Psoas muscle (tissue), 8 donors: ENCODE data around the gene LCTL. TPM values are rescaled to one million over a fixed set of nuclear protein-coding genes. Genes with fewer than 3 reads are reported as not detected.

ENCODE experiments used
- ATAC-seq, 4 donors: fragments of 200-7000 bp; cut with Tn5 transposase; one replicate each; pipeline ENCODE4 v1.9.1; 2020; ENCODE audit warnings: moderate library complexity in 3 of 4, mild to moderate bottlenecking in 2 of 4
- DNase-seq, 2 donors: peaks; one replicate each; pipeline ENCODE4 v3.0.0-alpha.2; 2020
- H3K27ac ChIP-seq: fragments of 200-600 bp; one replicate; pipeline ENCODE4 v1.8.0; 2022
- H3K27me3 ChIP-seq, 3 donors: fragments of 200-600 bp in 1 of 3; one replicate each; pipeline versions ENCODE4 v1.6.1 to v1.8.0; 2013 to 2022; ENCODE audit warnings: low read length in 2 of 3, mild to moderate bottlenecking in 2 of 3, moderate library complexity in 1 of 3; ENCODE audit not compliant: insufficient read depth in 3 of 3
- H3K36me3 ChIP-seq, 2 donors: fragments of 200-600 bp in 1 of 2; one replicate each; pipeline versions ENCODE4 v1.6.1 to v1.8.0; 2013 to 2022; ENCODE audit warnings: low read depth in 1 of 2, mild to moderate bottlenecking in 1 of 2, moderate library complexity in 1 of 2; ENCODE audit not compliant: insufficient read depth in 1 of 2
- H3K4me1 ChIP-seq: fragments of 200-600 bp; one replicate; pipeline ENCODE4 v1.8.0; 2022
- H3K4me3 ChIP-seq: fragments of 200-600 bp; one replicate; pipeline ENCODE4 v1.8.0; 2022; ENCODE audit warnings: mild to moderate bottlenecking
- H3K9me3 ChIP-seq: fragments of 200-600 bp; one replicate; pipeline ENCODE4 v1.8.0; 2022
- WGBS, 3 donors: extraction: QIAGEN DNeasy Blood & Tissue Kit; methylation state at CpG; one replicate each; pipeline versions ENCODE4 v1.1.6 to v1.1.7; 2013; 5-methylcytosine and 5-hydroxymethylcytosine counted together
- intact Hi-C, 2 donors: fragments of 100-400 bp; cut with DNase I; formaldehyde crosslinking; loops; one replicate each; pipeline versions ENCODE4 v1.11.0 to v1.14.2; 2022
- polyA plus RNA-seq, 3 donors: library from polyadenylated mRNA; stranded (reverse); fragments of 200-250 nt; gene quantifications; one replicate each; pipeline ENCODE4 v1.2.3, GENCODE V29; 2013
- total RNA-seq, 4 donors: library from RNA; stranded (reverse); fragmentation: NEBNext Ultra II Directional in 2 of 4; extraction: Animal tissue kit (Norgen Biotek cat#: 25700) in 2 of 4; gene quantifications; one replicate each; pipeline versions ENCODE4 v1.2.1 to v1.2.4, GENCODE V29; 2021 to 2023
- TF ChIP-seq, protein P1 (sequence below): fragments of 200-600 bp; IDR thresholded peaks from one replicate; pipeline ENCODE4 v1.8.0; 2022; ENCODE audit warnings: antibody characterized with exemption
- donor health status: healthy with polysubstance abuse.
- donor health status: DM: no; HTN: no; CAD: no; lungs with moderate emphysema.
- donor health status: Bipolar disorder and iron deficiency.
- donor health status: healthy.
- donor health status: DM: yes; HTN: yes; CAD: no.
- donor health status: DM: no; HTN: no; CAD: no.
- donor health status: DM: no; HTN: no; CAD: no.
- donor health status: DM: yes; HTN: yes; CAD: no.

The LCTL gene
- total and polyA plus RNA-seq, 7 donors = not detected

DNA sequence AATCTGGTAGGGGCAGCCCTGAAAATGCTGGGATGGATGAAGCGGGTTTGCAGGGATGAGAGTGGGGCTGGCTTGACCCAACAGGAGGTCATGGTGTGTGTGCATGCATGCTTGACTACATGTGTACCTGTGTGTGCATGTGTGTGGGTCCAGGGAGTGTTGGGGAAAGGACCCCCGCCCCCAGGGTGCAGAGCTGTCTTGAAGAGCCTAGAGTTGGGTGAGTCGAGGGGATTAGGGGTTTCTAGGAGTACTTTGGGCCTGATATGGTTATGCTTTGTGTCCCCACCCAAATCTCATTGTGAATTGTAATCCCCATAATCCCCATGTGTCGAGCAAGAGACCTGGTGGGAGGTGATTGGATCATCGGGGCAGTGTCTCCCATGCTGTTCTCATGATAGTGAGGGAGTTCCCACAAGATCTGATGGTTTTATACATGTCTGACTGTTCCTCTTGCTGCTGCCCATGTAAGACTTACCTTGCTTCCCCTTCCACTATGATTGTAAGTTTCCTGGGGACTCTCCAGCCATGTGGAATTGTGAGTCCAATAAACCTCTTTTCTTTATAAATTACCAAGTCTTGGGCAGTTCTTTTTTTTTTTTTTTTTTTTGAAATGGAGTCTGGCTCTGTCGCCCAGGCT, 5.2 kb upstream of the LCTL start:
- intact Hi-C loops = no loop called here
- DNase-seq (no peak), ATAC-seq (no peak)
- no peak overlapping the region for H3K4me3 ChIP-seq
- H3K36me3 ChIP-seq = no peaks in the 10 kb centered on the region
- H3K4me1 ChIP-seq = no peaks in the 10 kb centered on the region
- no peaks in the 10 kb centered on the region for H3K9me3 ChIP-seq
- H3K27ac ChIP-seq = no peak overlapping the region
- H3K27me3 ChIP-seq = no peaks in the 10 kb centered on the region
- WGBS, 3 donors = 78 to 89% (median 79%) methylated on average over 6 of the region's 6 CpGs
- TF ChIP-seq, protein P1, sequence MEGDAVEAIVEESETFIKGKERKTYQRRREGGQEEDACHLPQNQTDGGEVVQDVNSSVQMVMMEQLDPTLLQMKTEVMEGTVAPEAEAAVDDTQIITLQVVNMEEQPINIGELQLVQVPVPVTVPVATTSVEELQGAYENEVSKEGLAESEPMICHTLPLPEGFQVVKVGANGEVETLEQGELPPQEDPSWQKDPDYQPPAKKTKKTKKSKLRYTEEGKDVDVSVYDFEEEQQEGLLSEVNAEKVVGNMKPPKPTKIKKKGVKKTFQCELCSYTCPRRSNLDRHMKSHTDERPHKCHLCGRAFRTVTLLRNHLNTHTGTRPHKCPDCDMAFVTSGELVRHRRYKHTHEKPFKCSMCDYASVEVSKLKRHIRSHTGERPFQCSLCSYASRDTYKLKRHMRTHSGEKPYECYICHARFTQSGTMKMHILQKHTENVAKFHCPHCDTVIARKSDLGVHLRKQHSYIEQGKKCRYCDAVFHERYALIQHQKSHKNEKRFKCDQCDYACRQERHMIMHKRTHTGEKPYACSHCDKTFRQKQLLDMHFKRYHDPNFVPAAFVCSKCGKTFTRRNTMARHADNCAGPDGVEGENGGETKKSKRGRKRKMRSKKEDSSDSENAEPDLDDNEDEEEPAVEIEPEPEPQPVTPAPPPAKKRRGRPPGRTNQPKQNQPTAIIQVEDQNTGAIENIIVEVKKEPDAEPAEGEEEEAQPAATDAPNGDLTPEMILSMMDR = no peak

DNA sequence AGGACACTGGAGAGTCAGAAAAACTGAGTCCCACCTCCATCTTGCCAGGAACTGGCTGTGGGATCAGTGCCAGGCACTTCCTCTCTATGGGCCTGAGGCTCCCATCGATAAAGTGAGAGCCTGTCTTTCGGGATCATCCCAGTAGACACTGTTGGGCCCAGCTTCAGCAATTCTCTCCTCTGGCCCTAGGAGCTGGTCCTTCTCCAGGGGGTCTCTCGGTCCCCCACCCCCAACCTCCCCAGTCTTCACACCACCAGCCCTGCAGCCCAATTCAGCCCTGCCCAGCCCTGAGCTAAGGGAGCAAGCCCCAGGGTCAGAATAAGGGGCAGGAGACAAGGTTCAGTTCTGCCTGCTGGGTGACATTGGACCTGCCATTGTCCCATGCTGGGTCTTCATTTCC, 4.5 kb upstream of the LCTL start:
- no peaks in the 10 kb centered on the region for H3K4me1 ChIP-seq
- no peaks in the 10 kb centered on the region for H3K9me3 ChIP-seq
- no peak overlapping the region for H3K27ac ChIP-seq
- no peaks in the 10 kb centered on the region for H3K27me3 ChIP-seq
- 77 to 90% (median 83%) methylated on average over 3 of the region's 3 CpGs for WGBS, 3 donors
- no peak for ATAC-seq
- TF ChIP-seq, protein P1 = no peak
- DNase-seq = no peak
- H3K4me3 ChIP-seq = no peak overlapping the region
- intact Hi-C loops = no loop called here
- no peaks in the 10 kb centered on the region for H3K36me3 ChIP-seq

DNA sequence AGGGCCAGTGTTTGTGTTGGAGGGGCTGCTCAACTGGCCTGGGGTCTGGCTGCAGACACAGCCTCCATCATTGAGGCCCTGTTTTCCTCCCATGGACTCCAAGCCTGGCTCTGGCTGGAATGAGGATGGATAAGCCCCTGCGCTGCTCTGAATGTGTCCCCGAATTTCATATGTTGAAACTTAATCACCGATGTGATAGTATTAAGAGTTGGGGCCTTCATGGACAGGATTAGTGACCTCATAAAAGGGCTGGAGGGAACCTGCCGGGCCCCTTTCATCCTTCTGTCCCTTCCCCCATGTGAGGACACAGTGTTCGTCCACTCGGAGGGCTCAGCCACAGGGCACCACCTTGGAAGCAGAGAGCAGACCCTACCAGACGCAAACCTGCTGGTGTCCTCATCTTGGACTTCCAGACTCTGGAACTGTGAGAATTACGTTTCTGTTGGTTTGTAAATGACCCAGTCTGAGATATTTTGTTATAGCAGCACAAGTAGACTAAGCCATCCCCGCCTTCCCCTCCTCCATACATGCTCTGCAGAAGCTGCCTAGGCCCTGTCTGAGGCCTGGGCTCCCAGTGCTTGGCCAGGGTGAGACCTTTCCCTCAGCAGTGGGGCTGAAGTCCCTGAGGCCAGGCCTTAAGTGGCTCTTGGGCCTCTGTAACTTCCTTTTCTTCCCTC, 3.8 kb upstream of the LCTL start:
- TF ChIP-seq, protein P1 = no peak
- WGBS, 3 donors = 77 to 95% (median 81%) methylated on average over 8 to 9 of the region's 9 CpGs
- H3K4me3 ChIP-seq = no peak overlapping the region
- H3K9me3 ChIP-seq = no peaks in the 10 kb centered on the region
- no peaks in the 10 kb centered on the region for H3K4me1 ChIP-seq
- DNase-seq = no peak
- H3K27me3 ChIP-seq = no peaks in the 10 kb centered on the region
- no peak overlapping the region for H3K27ac ChIP-seq
- no peaks in the 10 kb centered on the region for H3K36me3 ChIP-seq
- ATAC-seq = no peak
- intact Hi-C loops = no loop called here

DNA sequence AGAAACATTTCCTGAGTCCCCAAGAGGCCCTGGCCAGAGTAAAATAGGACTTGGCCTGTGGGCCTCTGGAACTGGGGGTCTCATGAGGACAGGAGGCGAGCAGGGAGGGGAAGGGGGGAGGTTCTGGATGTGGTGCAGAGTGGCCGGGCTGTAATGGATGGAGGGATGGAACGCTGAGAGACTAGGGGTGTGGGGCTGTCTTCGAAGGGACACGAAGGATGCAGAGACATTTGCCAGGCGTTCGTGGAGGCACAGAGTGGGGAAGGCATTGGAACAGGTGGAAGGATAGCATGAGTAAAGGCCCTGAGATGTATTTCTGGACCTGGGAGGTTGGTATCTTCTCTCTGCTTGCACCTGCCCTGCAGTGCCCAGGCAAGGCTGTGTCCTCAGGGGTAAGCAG, 2.1 kb upstream of the LCTL start:
- Histone ChIP-seq H3K9me3 (no peaks in the 10 kb centered on the region), H3K27me3 (no peaks in the 10 kb centered on the region), H3K4me3 (no peak overlapping the region), H3K27ac (no peak overlapping the region), H3K4me1 (no peaks in the 10 kb centered on the region), H3K36me3 (no peaks in the 10 kb centered on the region)
- 87 to 89% (median 87%) methylated on average over 7 of the region's 7 CpGs for WGBS, 3 donors
- DNase-seq = no peak
- TF ChIP-seq, protein P1 = no peak
- no peak for ATAC-seq
- intact Hi-C loops = no loop called here
